GM10847 (cell line): ENCODE measurements around the gene RANBP17.

Source experiments
- POLR2A ChIP-seq: IDR thresholded peaks from 2 replicates; pipeline ENCODE4 v1.6.1; 2011; ENCODE audit not compliant: insufficient read length; ENCODE audit errors: extremely low read depth

RANBP17 gene

DNA sequence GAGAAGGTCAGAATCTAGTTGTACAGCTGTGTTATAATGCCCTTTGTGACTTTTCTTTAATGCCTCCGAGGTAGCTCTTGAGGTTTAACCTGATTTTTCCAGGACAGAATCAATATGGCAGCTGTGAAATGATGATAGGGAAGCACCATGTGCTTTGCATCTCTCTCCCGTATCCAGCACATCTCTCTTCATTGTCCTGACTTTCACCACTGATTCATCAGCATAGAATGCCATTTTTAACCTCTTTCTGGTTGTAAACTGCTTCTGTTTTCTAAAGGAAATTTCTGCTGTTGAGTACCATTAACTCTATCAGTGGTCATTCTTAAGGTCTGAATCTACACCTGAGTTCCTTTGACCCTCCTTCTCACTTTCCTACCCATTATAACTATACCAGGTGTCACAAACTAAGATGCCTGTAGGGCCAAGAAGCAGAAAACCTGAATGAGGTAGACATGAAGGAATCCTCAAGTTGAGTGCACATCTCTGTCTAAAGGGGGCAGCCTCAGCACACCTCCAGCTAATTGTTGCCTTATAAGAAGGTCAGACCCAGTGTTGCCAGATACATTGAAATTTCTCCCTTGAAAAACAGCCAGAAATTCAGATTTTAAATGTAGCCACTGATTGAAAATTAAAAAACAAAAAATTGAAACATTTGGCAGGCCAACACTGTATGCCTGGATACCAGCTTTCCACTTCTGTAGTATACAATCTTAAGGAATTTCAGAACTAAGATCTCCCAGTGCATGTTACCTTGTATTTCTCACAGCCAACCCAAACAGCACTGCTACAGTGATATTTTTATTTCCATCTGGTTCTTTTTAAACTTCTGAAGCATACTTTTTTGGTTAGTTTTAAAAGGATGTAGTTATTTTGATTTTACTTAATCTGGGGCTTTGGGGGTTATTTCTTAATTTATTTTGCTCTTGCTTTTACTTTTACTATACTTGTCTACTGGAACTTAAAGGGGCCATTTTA lies 411.5 kb downstream of the RANBP17 start:
- no peak for TF ChIP-seq POLR2A

DNA sequence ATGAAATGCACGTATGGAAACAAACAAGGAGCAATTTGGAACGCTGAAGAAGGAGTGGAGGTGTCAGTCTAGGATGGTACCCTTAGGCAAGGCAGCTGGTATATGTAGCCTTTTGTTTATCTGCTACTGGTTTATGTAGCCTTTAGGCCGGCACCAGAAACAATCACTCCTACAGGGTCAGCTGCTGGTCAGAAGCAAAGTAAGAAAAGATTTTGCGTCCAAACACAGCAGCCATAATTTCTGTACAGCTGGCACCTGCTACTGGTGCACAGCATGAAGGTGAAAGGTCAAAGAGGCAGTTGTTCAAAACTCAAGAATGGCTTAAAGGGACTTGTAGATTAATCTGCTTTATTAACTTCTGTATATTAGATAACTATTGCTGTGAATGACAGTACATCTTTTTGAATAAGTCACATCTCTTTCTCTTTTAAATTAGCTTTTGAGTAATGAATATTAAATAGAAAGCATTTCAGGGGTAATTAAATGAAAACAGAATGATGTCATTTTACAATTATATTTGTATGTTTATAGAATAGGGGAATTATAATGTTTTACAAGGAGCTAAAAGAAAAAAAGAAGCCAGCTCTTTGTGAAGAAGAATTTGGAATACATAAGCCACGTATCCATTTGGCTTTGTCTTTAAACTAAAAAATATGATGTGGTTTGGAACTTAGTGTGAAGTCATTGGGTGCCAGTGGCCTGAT lies 414.2 kb downstream of the RANBP17 start:
- no peak for TF ChIP-seq POLR2A

DNA sequence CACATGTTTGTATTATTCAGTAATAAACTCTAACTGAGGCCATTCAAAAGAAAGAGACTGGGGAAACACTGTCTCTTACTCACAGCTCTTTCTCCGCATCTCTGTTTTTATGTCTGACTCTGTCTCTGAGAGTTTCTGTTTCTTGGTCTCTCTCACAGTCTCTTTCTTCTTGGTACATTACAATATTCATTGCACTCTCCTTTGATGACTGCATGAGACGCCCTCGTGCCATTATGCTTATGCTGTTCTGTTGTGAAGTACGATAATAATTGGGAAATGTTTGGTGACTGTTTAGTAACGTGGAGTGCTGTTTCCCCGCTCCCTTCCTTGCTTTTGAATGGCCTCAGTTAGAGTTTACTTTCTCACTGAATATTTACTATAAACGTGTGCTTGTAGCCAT lies 421.9 kb downstream of the RANBP17 start:
- TF ChIP-seq POLR2A = no peak

DNA sequence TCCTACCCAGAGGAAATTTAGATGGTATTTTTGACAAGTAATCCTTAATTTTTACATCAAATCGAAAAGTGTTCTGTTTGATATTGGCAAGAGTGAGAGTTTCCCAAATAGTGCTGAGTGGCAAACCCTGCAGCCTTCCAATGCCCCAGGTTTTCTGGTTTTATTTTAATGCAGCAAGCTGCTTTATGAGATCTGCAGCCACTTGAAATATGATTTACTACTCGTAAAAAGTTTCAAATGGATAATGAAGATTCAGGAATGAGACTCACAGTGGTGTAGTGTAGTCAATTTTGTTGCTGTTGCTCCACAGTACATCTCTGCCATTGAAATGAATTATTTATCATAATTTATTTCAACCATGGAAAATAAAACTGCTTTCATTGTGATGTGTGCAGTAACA lies 423.6 kb downstream of the RANBP17 start:
- TF ChIP-seq POLR2A = no peak

DNA sequence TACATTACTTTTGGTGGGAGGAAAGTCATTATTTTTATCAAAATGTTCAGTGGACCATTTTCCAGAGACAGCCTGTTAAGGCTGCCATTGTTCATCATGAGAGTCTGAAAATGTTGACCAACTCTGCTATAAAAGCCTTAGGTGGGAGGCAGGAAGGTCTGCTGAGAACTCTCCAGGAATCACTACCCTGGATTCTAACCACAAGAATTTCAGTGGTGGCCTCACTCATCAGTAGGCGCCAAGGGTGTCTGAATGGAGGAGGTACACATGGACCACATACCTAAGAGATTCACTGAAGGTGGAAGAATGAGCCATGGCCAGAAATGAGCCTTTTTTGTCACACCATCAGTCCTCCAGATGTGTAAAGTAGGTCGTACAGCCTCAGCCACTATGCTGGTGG lies 426.2 kb downstream of the RANBP17 start:
- TF ChIP-seq POLR2A = no peak

DNA sequence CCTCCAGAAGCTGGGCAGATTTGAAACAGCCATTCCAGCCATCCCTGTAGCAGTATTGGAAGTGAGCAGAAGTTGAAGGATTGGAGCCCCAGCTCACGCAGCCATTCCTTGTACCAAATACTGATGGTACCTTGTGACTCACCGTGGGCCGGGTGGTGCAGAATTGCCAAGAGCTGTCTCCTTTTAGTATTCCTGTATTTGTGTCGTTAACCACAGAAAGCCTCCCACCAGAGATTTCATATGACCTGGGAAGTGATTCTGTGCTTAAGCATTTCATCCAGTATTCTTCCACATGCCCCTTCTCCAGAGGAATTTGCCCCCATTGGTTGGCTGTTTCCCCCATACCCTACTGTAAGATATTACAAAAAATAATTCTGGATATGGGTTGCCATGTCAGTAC lies 429.6 kb downstream of the RANBP17 start:
- TF ChIP-seq POLR2A = no peak

DNA sequence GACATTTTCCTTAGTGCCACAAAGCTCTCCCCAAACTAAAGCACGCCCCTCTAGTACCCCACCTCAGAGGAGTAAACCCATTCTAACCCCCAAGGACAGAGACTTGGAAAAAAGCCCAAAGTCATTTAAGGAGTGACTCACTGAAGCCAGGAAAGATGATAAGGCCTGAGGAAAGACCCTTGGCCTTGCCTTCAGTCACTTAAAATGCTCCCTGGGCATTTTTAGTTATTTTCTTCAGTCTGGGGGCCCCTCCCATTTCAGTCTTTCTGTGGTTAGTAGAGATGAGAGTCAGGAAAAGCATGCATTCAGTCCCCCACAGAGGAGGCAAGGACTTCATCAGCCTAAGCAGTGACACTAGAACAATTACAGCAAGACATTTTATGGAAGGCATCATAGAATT lies 433.5 kb downstream of the RANBP17 start:
- TF ChIP-seq POLR2A = no peak

DNA sequence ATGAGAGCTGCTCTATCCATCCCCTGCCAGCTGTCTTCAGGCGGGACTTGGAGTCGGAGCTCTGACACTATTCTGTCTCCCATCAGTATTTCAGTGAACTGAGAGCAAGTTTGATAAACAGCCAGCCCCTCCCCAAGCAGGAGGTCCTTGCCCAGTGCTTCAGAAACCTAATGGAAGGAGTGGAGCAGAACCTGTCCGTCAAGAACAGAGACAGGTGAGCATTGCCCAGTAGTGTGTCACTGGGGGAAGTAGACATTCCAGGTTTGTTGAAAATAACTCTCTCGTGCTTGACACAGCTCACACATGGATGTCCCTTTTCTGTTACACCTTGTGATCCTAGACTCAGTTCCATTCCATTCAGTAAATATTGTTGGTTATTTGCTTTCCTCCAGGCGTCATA lies 434.0 kb downstream of the RANBP17 start:
- TF ChIP-seq POLR2A = no peak

DNA sequence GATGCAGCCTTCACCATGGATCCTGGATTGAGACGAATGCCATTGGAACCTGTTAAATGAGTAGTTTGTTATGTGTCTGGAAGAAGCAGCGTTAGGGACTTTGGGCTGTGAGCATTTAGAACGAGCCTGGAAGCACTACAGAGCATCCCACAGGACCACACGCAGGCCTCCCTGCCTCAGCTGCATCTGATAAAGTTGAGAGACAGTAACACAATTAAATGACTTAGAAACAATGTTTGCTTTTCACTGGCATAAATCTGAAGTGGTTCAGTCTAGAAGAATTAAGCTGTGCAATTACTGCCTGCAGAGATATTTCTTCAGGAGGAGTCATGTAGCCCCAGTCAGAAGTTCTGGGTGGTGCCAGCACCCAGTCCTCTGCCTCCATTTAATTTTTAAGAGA lies 437.4 kb downstream of the RANBP17 start:
- TF ChIP-seq POLR2A = no peak

DNA sequence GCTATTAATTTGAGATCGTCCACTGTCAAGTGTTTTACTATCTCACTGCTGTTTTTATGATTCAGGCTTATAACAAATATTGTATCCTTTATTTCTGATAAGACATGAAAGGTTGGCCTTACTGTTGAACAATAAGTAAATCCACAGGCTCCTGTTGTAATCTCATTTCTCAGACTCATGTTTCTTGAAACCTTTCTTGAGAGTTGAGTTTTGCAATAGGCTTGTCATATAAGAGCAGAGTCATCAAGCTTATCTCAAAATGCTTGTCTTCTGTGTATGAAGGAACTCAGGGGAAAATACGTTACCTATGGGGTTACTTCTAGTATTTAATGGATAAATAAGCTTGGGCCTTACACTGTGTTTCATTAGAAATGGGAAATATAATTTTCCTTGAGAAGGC lies 438.0 kb downstream of the RANBP17 start:
- TF ChIP-seq POLR2A = no peak

DNA sequence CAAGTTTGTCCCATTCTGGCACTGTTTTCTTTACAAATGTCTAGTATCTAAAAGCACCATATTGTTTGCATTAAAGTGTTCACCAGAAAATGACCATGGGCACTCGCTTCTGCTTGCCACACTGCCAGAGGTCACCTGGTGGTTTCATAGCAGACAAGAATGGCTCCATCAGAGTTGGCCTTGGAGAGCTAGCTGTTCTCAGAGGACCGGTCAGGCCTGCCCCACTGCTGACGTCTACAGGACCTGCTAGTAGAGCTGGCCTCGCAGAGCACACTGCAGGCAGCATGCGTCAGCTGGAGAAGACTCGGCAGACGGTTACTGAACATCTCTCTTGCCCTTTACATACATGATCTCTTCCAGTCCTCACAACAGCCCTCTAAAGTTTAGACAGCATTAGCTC lies 438.5 kb downstream of the RANBP17 start:
- TF ChIP-seq POLR2A = no peak

DNA sequence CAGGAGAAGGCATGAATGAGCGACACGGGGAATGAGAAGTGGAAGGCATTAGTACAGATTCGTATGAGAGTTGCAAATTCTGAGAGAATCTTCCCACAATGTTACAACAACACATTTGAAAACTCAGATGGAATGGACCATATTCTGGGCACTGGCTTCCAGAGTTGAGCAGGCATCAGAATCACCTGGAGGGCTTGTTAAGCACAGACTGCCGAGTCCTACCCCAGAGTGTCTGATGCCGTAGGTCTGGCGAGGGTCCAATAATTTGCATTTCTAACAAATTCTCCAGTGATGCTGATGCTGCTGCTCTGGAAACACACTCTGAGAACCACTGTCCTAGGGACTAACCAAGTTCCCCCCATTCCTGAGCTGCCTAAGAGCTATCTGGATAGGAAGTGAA lies 444.3 kb downstream of the RANBP17 start:
- TF ChIP-seq POLR2A = no peak

DNA sequence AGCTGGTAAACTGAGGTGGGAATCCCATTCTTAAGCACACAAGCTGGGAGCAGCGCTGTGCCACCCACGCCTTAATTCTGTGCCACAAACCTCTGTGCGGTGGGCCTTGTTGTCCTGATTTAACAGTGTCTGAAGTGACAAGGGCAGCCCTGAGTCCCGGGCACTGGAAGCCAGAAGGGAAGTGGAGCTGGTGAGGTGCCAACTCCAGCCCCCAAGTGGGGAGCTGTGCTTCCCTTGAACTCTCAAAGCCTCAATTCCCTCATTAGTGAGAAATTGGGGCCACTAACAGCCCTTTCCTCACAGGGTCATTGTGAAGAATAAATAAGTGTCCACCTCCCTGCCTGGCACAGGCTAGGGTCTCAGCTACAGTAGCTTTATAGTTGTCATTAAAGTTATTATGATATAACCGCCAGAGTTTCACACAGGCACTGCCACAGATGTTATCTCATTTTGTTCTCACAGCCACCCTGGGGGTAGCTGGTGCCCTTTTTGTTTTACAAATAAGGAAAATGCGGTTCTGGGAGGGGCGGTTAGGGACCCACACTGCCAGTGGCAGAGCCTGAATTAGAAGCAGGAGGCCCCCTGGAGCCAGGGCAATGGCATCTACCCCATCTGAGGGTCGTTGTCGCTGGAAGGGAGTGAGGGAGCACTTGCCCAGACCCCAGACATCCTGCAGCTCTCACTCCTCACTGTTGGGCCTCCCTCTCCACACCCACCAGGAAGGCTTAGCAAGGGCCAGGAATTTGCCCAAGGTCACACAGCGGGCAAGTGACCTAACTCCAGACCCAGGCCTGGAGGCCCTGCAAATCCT lies 445.2 kb downstream of the RANBP17 start:
- TF ChIP-seq POLR2A = no peak

DNA sequence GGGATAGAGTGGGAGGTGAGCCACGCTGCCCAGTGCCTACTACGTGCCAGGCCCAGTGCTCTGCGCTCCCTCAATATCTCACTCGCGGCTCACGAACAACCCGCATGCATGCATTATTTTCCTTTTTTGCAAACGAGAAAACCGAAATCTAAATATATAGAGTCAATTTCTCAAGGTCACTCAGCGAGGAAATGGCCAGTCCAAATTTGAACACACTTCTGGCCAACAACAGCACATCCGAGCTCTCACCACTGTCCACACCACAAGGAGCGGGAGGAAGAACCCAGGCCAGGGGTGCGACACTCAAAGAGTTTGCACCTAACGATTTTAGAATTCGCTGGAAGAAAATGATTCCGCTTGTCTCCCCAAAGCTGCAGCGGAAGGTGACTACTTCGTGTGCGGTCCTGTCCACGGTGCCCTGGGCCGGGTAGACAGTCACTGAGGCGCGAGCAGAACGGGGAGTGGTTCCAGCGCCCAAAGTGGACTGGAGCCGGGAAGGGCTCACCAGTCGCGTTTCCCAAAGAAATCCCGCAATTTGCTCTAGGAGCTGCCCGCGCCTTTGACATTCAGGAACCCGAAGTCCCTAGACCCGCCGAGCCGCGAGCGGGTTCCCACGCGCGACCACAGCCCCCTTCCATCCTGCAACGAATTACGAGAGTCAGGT lies 446.1 kb downstream of the RANBP17 start:
- no peak for TF ChIP-seq POLR2A
